ENCODE data around the gene IGSF23.

The IGSF23 gene

GRCh38 chr19:44648631-44649251 lies 35.4 kb downstream of the IGSF23 start:
- peaks cover 62% of the 10 kb centered on the region for H3K36me3 ChIP-seq

GRCh38 chr19:44649578-44650145 lies 36.3 kb downstream of the IGSF23 start:
- peaks cover 69% of the 10 kb centered on the region for H3K36me3 ChIP-seq

More at GRCh38 chr19:44648631-44649251, 35.4 kb downstream of the IGSF23 start:
- DNase-seq = no peak
- no peaks in the 10 kb centered on the region; the same call in 1 of the 2 replicates for H3K4me1 ChIP-seq
- no peak overlapping the region for H3K4me3 ChIP-seq (ENCODE audit: low read depth, low read length)
- H3K27me3 ChIP-seq = no peaks in the 10 kb centered on the region
- no peaks in the 10 kb centered on the region for H3K9me3 ChIP-seq
- no peak for TF ChIP-seq CTCF (IDR thresholded peaks at IDR 0.05; ENCODE audit: low read depth, low read length)

GRCh38 chr19:44653343-44653742 lies 40.0 kb downstream of the IGSF23 start:
- H3K4me1 ChIP-seq = no peaks in the 10 kb centered on the region
- H3K27me3 ChIP-seq = no peaks in the 10 kb centered on the region
- no peak for DNase-seq
- no peak overlapping the region for H3K4me3 ChIP-seq (ENCODE audit: low read depth, low read length)
- peaks cover 82% of the 10 kb centered on the region for H3K36me3 ChIP-seq
- TF ChIP-seq CTCF (IDR thresholded peaks at IDR 0.05; ENCODE audit: low read depth, low read length) = no peak
- no peaks in the 10 kb centered on the region for H3K9me3 ChIP-seq

More at GRCh38 chr19:44649578-44650145, 36.3 kb downstream of the IGSF23 start:
- no peaks in the 10 kb centered on the region for H3K27me3 ChIP-seq
- H3K4me3 ChIP-seq (ENCODE audit: low read depth, low read length) = no peak overlapping the region
- TF ChIP-seq CTCF (IDR thresholded peaks at IDR 0.05; ENCODE audit: low read depth, low read length) = no peak
- no peaks in the 10 kb centered on the region; the same call in 1 of the 2 replicates for H3K4me1 ChIP-seq
- H3K9me3 ChIP-seq = no peaks in the 10 kb centered on the region
- DNase-seq = no peak

GRCh38 chr19:44653977-44654774 lies 40.8 kb downstream of the IGSF23 start:
- H3K4me3 ChIP-seq (ENCODE audit: low read depth, low read length) = no peak overlapping the region
- H3K36me3 ChIP-seq = peaks cover 85% of the 10 kb centered on the region
- peak; percentile 36 for TF ChIP-seq CTCF (IDR thresholded peaks at IDR 0.05; ENCODE audit: low read depth, low read length)
- H3K4me1 ChIP-seq = no peaks in the 10 kb centered on the region
- no peaks in the 10 kb centered on the region for H3K9me3 ChIP-seq
- no peaks in the 10 kb centered on the region for H3K27me3 ChIP-seq
- DNase-seq = peak; percentile 48

- no peaks in the 10 kb centered on the region for H3K27me3 ChIP-seq
- peak; percentile 87 for TF ChIP-seq CTCF (IDR thresholded peaks at IDR 0.05; ENCODE audit: low read depth, low read length)
- H3K4me1 ChIP-seq = no peaks in the 10 kb centered on the region
- no peaks in the 10 kb centered on the region for H3K9me3 ChIP-seq
- DNase-seq = peak; percentile 85
- H3K36me3 ChIP-seq = peaks cover 89% of the 10 kb centered on the region
- H3K4me3 ChIP-seq (ENCODE audit: low read depth, low read length) = no peak overlapping the region
Observed at GRCh38 chr19:44657211-44657921, 44.0 kb downstream of the IGSF23 start.
